HepG2 (cell line): ENCODE data around the gene FEM1C. TPM values are rescaled to one million over a fixed set of nuclear protein-coding genes. Genes with fewer than 3 reads are reported as not detected.

Source experiments
- ATAC-seq: fragments of 200-7000 bp; cut with Tn5 transposase; 3 replicates; pipeline ENCODE4 v1.9.1; 2020; ENCODE audit warnings: mild to moderate bottlenecking, moderate library complexity
- BruUV-seq: library from RNA; stranded (reverse); fragments of 400-500 nt; replicated peaks from 2 replicates; lab custom pipeline; 2021; lab: Mats Ljungman, UMichigan
- CTCF ChIA-PET: fragments of 300-600 bp; formaldehyde crosslinking; extraction: SDS; loops from one replicate; lab custom pipeline; 2021; ENCODE audit warnings: low total read pairs, inconsistent platforms, low intra/inter-chr PET ratio; lab: Yijun Ruan, JAX
- POLR2A ChIA-PET: fragments of 350-600 bp; sonication (Branson Sonifier 250); formaldehyde crosslinking; loops from one replicate; lab custom pipeline; 2020; ENCODE audit warnings: antibody characterized with exemption, inconsistent platforms; lab: Yijun Ruan, JAX
- DNase-seq: peaks from one replicate; pipeline ENCODE4 v3.0.0-alpha.2; 2015; ENCODE audit warnings: low spot score
- FAIRE-seq: peaks from 3 replicates; lab custom pipeline; 2011; peaks lifted over from hg19 to GRCh38; lab: Jason Lieb, UNC
- H2AFZ ChIP-seq: one replicate; pipeline ENCODE4 v1.6.1; 2011; ENCODE audit warnings: low read length, inconsistent platforms
- H3K27ac ChIP-seq: fragments of 300-600 bp; 3 replicates; pipeline ENCODE4 v1.8.0; 2011; ENCODE audit warnings: mixed run types, mild to moderate bottlenecking, mixed read lengths, low read length, inconsistent platforms; ENCODE audit not compliant: insufficient read depth; ENCODE audit errors: extremely low read length
- H3K27me3 ChIP-seq, 2 experiments: fragments of 200-600 bp in 1 of 2; 2 replicates in 1 of 2; 3 replicates in 1 of 2; pipeline versions ENCODE4 v1.6.0 to v1.8.0; 2011; ENCODE audit warnings: low read length in 2 of 2, mild to moderate bottlenecking in 2 of 2, moderate library complexity in 2 of 2, inconsistent platforms in 1 of 2; ENCODE audit not compliant: insufficient read depth in 2 of 2, control insufficient read depth in 1 of 2
- H3K36me3 ChIP-seq, 2 experiments: fragments of 200-600 bp in 1 of 2; replicated peaks in 1 of 2; 2 replicates in 1 of 2; 3 replicates in 1 of 2; pipeline versions ENCODE4 v1.5.1 to v1.8.0; 2011; ENCODE audit warnings: low read length in 2 of 2, inconsistent platforms in 1 of 2; ENCODE audit not compliant: insufficient read depth in 2 of 2, control insufficient read depth in 1 of 2
- H3K4me1 ChIP-seq: 2 replicates; pipeline ENCODE4 v1.5.1; 2012; ENCODE audit warnings: low read length, inconsistent platforms; ENCODE audit not compliant: insufficient read depth
- H3K4me2 ChIP-seq: 2 replicates; pipeline ENCODE4 v1.6.0; 2011; ENCODE audit warnings: low read depth, low read length, inconsistent platforms
- H3K4me3 ChIP-seq, 3 experiments: fragments of 200-600 bp in 1 of 3; sonication (generic), shearing (Covaris generic) in 1 of 3; replicated peaks in 1 of 3; 2 replicates each; pipeline ENCODE4 v1.5.1; 2011 to 2016; ENCODE audit warnings: low read length in 3 of 3, inconsistent platforms in 2 of 3, low read depth in 2 of 3, mild to moderate bottlenecking in 2 of 3, control low read depth in 1 of 3, mixed read lengths in 1 of 3; ENCODE audit not compliant: insufficient read depth in 1 of 3
- H3K79me2 ChIP-seq: one replicate; pipeline ENCODE4 v1.6.1; 2011; ENCODE audit warnings: low read length, inconsistent platforms; ENCODE audit not compliant: insufficient read depth
- H3K9ac ChIP-seq: 2 replicates; pipeline ENCODE4 v1.6.0; 2011; ENCODE audit warnings: mild to moderate bottlenecking, low read depth, low read length, inconsistent platforms; ENCODE audit not compliant: insufficient read depth
- H3K9me3 ChIP-seq: 2 replicates; pipeline ENCODE4 v1.5.1; 2012; ENCODE audit warnings: mild to moderate bottlenecking, low read length
- H4K20me1 ChIP-seq: 2 replicates; pipeline ENCODE4 v1.6.0; 2011; ENCODE audit warnings: inconsistent platforms, mild to moderate bottlenecking, low read length, moderate library complexity; ENCODE audit not compliant: insufficient read depth
- AGO2 ChIP-seq: fragments of 200-400 bp; formaldehyde crosslinking; optimal IDR thresholded peaks from 2 replicates; pipeline ENCODE3; 2017; ENCODE audit warnings: mild to moderate bottlenecking, low read depth, low read length, moderate library complexity
- ELF1 ChIP-seq: sonication (generic); formaldehyde crosslinking; IDR thresholded peaks from 2 replicates; pipeline ENCODE4 v1.4.0; 2020; ENCODE audit warnings: missing genetic modification reagents
- HNRNPK ChIP-seq: fragments of 200-400 bp; formaldehyde crosslinking; IDR thresholded peaks from 2 replicates; pipeline ENCODE4 v1.6.1; 2018; ENCODE audit warnings: low read length, low read depth, moderate library complexity, mild to moderate bottlenecking; ENCODE audit not compliant: poor library complexity, severe bottlenecking
- HOXD1 ChIP-seq: sonication (generic); formaldehyde crosslinking; IDR thresholded peaks from 2 replicates; pipeline ENCODE4 v1.5.0; 2020; ENCODE audit warnings: missing genetic modification reagents
- KLF15 ChIP-seq: sonication (generic); formaldehyde crosslinking; IDR thresholded peaks from 2 replicates; pipeline ENCODE4 v1.8.1; 2023; ENCODE audit warnings: borderline replicate concordance, mild to moderate bottlenecking, inconsistent platforms, missing genetic modification reagents, mixed read lengths
- MIER2 ChIP-seq: IDR thresholded peaks from 2 replicates; pipeline ENCODE4 v1.6.1; 2016; ENCODE audit warnings: missing biosample characterization, missing genetic modification reagents
- ZIK1 ChIP-seq: sonication (generic); formaldehyde crosslinking; IDR thresholded peaks from 2 replicates; pipeline ENCODE4 v1.5.0; 2020; ENCODE audit warnings: mild to moderate bottlenecking, low read depth, missing genetic modification reagents, borderline replicate concordance
- ZNF430 ChIP-seq: sonication (generic); formaldehyde crosslinking; IDR thresholded peaks from 2 replicates; pipeline ENCODE4 v1.9.0; 2021; ENCODE audit warnings: mild to moderate bottlenecking, missing genetic modification reagents
- ZNF572 ChIP-seq: sonication (generic); formaldehyde crosslinking; IDR thresholded peaks from 2 replicates; pipeline ENCODE4 v1.5.1; 2020; ENCODE audit warnings: mild to moderate bottlenecking, missing genetic modification reagents
- ZNF879 ChIP-seq: sonication (generic); formaldehyde crosslinking; IDR thresholded peaks from 2 replicates; pipeline ENCODE4 v1.8.1; 2023; ENCODE audit warnings: missing genetic modification reagents
- WGBS: methylation state at CpG from one replicate; pipeline ENCODE4 v1.1.6; 2017; ENCODE audit warnings: low lambda C conversion rate; 5-methylcytosine and 5-hydroxymethylcytosine counted together
- in situ Hi-C: cut with HindIII; loops from 2 replicates; pipeline ENCODE4 v1.10.0; 2017; ENCODE audit warnings: low pct_unique_long_range_greater_than_20kb; ENCODE audit not compliant: extremely low pct_ligation_motif_present
- intact Hi-C: fragments of 100-400 bp; cut with micrococcal nuclease; formaldehyde crosslinking; loops from one replicate; pipeline ENCODE4 v1.10.0; 2022; ENCODE audit not compliant: unreplicated experiment
- polyA plus RNA-seq, 8 experiments: library from polyadenylated mRNA; depleted of rRNA in 3 of 8; stranded (reverse) in 7 of 8; unstranded in 1 of 8; fragments of >200 nt; fragmentation: Illumina TruSeq in 4 of 8; extraction: Trizol in 4 of 8; gene quantifications; 2 replicates each; pipeline versions ENCODE4 v1.2.1 to v1.2.3, GENCODE V29; 2011 to 2016; ENCODE audit warnings: low read depth in 4 of 8, missing spikeins in 1 of 8, mixed read lengths in 1 of 8; ENCODE audit not compliant: insufficient read depth in 1 of 8
- total RNA-seq, 5 experiments: library from RNA; depleted of rRNA; stranded (reverse); fragments of >200 nt; fragmentation: Illumina TruSeq; extraction: Trizol; gene quantifications; 2 replicates each; pipeline ENCODE4 v1.2.3, GENCODE V29; 2016; ENCODE audit warnings: low read depth in 1 of 5
- TF ChIP-seq, protein P1 (sequence below): sonication (generic); formaldehyde crosslinking; IDR thresholded peaks from 2 replicates; pipeline ENCODE4 v1.4.0; 2020; ENCODE audit warnings: mild to moderate bottlenecking, missing genetic modification reagents
- TF ChIP-seq, protein P2 (sequence below): sonication (generic); formaldehyde crosslinking; IDR thresholded peaks from 2 replicates; pipeline ENCODE4 v1.4.0; 2020; ENCODE audit warnings: mild to moderate bottlenecking, missing genetic modification reagents

The FEM1C gene
- total and polyA plus RNA-seq, 2 of the 13 experiments (the other 11 are each of a cell fraction or from before 2014, with no cell fraction given): 5.5 to 8.3 TPM

DNA sequence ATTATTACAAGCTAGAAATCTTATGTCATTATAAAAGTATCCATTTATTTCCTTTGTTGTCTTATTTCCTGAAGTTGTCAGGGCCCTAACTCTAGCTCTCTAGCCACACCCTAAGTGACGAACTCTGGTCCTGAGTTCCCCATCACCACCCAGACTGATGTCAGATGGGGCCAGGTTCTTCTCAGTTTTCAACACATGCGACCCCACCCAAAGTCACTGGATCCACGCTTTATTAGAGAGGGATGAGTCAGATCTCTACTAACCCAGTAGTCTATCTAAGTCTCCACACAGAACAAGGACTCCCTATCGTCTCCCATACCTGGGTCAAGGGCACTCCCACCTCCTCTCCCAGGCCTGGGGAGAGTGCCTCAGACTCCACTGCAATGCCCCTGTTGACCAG is 6.8 kb upstream of the FEM1C start:
- TF ChIP-seq ZNF430 (CRISPR knock-in tag) (no peak), MIER2 (CRISPR knock-in tag) (no peak), ZIK1 (CRISPR knock-in tag) (no peak), ELF1 (CRISPR knock-in tag) (no peak), ZNF879 (CRISPR knock-in tag) (no peak), HNRNPK (no peak), ZNF572 (no peak), KLF15 (CRISPR knock-in tag) (no peak), HOXD1 (CRISPR knock-in tag) (no peak), AGO2 (no peak)
- TF ChIP-seq, protein P1, sequence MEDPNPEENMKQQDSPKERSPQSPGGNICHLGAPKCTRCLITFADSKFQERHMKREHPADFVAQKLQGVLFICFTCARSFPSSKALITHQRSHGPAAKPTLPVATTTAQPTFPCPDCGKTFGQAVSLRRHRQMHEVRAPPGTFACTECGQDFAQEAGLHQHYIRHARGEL (CRISPR knock-in tag): no peak
- TF ChIP-seq, protein P2, sequence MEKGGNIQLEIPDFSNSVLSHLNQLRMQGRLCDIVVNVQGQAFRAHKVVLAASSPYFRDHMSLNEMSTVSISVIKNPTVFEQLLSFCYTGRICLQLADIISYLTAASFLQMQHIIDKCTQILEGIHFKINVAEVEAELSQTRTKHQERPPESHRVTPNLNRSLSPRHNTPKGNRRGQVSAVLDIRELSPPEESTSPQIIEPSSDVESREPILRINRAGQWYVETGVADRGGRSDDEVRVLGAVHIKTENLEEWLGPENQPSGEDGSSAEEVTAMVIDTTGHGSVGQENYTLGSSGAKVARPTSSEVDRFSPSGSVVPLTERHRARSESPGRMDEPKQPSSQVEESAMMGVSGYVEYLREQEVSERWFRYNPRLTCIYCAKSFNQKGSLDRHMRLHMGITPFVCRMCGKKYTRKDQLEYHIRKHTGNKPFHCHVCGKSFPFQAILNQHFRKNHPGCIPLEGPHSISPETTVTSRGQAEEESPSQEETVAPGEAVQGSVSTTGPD: no peak
- TF ChIP-seq, all 625 proteins: peak for 0
- H3K36me3 ChIP-seq: no peaks in the 10 kb centered on the region
- ChIA-PET CTCF (no interaction called here), POLR2A (no interaction called here)
- intact Hi-C loops (no loop called here), in situ Hi-C loops (no loop called here)
- no peak for DNase-seq
- FAIRE-seq: no peak
- H3K9ac ChIP-seq: no peak overlapping the region
- H3K79me2 ChIP-seq: no peaks in the 10 kb centered on the region
- no peak overlapping the region for H3K27ac ChIP-seq
- no peak overlapping the region for H3K4me3 ChIP-seq
- H3K4me1 ChIP-seq: peaks cover 4% of the 10 kb centered on the region
- H4K20me1 ChIP-seq: no peaks in the 10 kb centered on the region
- ATAC-seq: no peak
- no peak overlapping the region for H2AFZ ChIP-seq
- 3% methylated on average over 4 of the region's 4 CpGs for WGBS
- no peak overlapping the region for H3K4me2 ChIP-seq
- peaks cover 0 to 7% of the 10 kb centered on the region in 2 experiments; a peak in 2 of 5 replicates for H3K27me3 ChIP-seq
- no peaks in the 10 kb centered on the region for H3K9me3 ChIP-seq
- BruUV-seq: no TSS peak
